HepG2 (cell line): Measurements from ENCODE around the gene HDAC10. TPM values are rescaled to one million over a fixed set of nuclear protein-coding genes. Genes with fewer than 3 reads are reported as not detected.

ENCODE experiments used
- CREM ChIP-seq, 2 experiments: sonication (generic) in 1 of 2; formaldehyde crosslinking in 1 of 2; IDR thresholded peaks; 2 replicates each; pipeline versions ENCODE4 v1.4.0 to v1.6.1; 2016 to 2020; ENCODE audit warnings: antibody characterized with exemption in 1 of 2, mild to moderate bottlenecking in 1 of 2, missing genetic modification reagents in 1 of 2
- EHMT2 ChIP-seq: fragments of 200-600 bp; sonication (generic); IDR thresholded peaks from 2 replicates; pipeline ENCODE4 v1.7.0; 2017; ENCODE audit warnings: antibody characterized with exemption, low read depth, low read length, borderline replicate concordance
- ISL2 ChIP-seq: sonication (generic); formaldehyde crosslinking; IDR thresholded peaks from 2 replicates; pipeline ENCODE4 v1.5.0; 2020; ENCODE audit warnings: missing genetic modification reagents
- NPAS2 ChIP-seq: sonication (generic); formaldehyde crosslinking; IDR thresholded peaks from 2 replicates; pipeline ENCODE4 v1.8.0; 2022; ENCODE audit warnings: mild to moderate bottlenecking, missing genetic modification reagents, borderline replicate concordance
- REL ChIP-seq: sonication (generic); formaldehyde crosslinking; conservative IDR thresholded peaks from 2 replicates; pipeline ENCODE4 v1.8.0; 2022; ENCODE audit warnings: mild to moderate bottlenecking, missing genetic modification reagents, moderate library complexity
- SP140L ChIP-seq: sonication (generic); formaldehyde crosslinking; IDR thresholded peaks from 2 replicates; pipeline ENCODE4 v1.4.0; 2020; ENCODE audit warnings: missing genetic modification reagents, borderline replicate concordance
- ZFP36L1 ChIP-seq: sonication (generic); formaldehyde crosslinking; IDR thresholded peaks from 2 replicates; pipeline ENCODE4 v1.8.0; 2022; ENCODE audit warnings: mild to moderate bottlenecking, missing genetic modification reagents, moderate library complexity
- ZNF136 ChIP-seq: sonication (generic); formaldehyde crosslinking; IDR thresholded peaks from 2 replicates; pipeline ENCODE4 v1.8.1; 2022; ENCODE audit warnings: low read depth, mild to moderate bottlenecking, moderate library complexity, missing genetic modification reagents
- ZNF160 ChIP-seq: sonication (generic); formaldehyde crosslinking; IDR thresholded peaks from 2 replicates; pipeline ENCODE4 v1.8.0; 2022; ENCODE audit warnings: mild to moderate bottlenecking, inconsistent platforms, missing genetic modification reagents
- ZNF264 ChIP-seq: sonication (generic); formaldehyde crosslinking; IDR thresholded peaks from 2 replicates; pipeline ENCODE4 v1.4.0; 2020; ENCODE audit warnings: missing genetic modification reagents
- ZNF33A ChIP-seq: sonication (generic); formaldehyde crosslinking; IDR thresholded peaks from 2 replicates; pipeline ENCODE4 v1.5.1; 2020; ENCODE audit warnings: missing genetic modification reagents, mild to moderate bottlenecking, moderate library complexity, borderline replicate concordance
- ZNF878 ChIP-seq: sonication (generic); formaldehyde crosslinking; IDR thresholded peaks from 2 replicates; pipeline ENCODE4 v1.8.1; 2023; ENCODE audit warnings: mild to moderate bottlenecking, missing genetic modification reagents, moderate library complexity
- ZNF883 ChIP-seq: sonication (generic); formaldehyde crosslinking; IDR thresholded peaks from 2 replicates; pipeline ENCODE4 v1.5.1; 2020; ENCODE audit warnings: mild to moderate bottlenecking, missing genetic modification reagents; ENCODE audit errors: not compliant biosample characterization
- polyA plus RNA-seq, 8 experiments: library from polyadenylated mRNA; depleted of rRNA in 3 of 8; stranded (reverse) in 7 of 8; unstranded in 1 of 8; fragments of >200 nt; fragmentation: Illumina TruSeq in 4 of 8; extraction: Trizol in 4 of 8; gene quantifications; 2 replicates each; pipeline versions ENCODE4 v1.2.1 to v1.2.3, GENCODE V29; 2011 to 2016; ENCODE audit warnings: low read depth in 4 of 8, missing spikeins in 1 of 8, mixed read lengths in 1 of 8; ENCODE audit not compliant: insufficient read depth in 1 of 8
- total RNA-seq, 5 experiments: library from RNA; depleted of rRNA; stranded (reverse); fragments of >200 nt; fragmentation: Illumina TruSeq; extraction: Trizol; gene quantifications; 2 replicates each; pipeline ENCODE4 v1.2.3, GENCODE V29; 2016; ENCODE audit warnings: low read depth in 1 of 5
- TF ChIP-seq, protein P1 (sequence below): sonication (generic); formaldehyde crosslinking; IDR thresholded peaks from 2 replicates; pipeline ENCODE4 v1.4.0; 2020; ENCODE audit warnings: missing genetic modification reagents
- TF ChIP-seq, protein P2 (sequence below): sonication (generic); formaldehyde crosslinking; IDR thresholded peaks from 2 replicates; pipeline ENCODE4 v1.4.0; 2020; ENCODE audit warnings: low read depth, mild to moderate bottlenecking, missing genetic modification reagents
- TF ChIP-seq, protein P3 (sequence below): sonication (generic); formaldehyde crosslinking; IDR thresholded peaks from 2 replicates; pipeline ENCODE4 v1.5.0; 2020; ENCODE audit warnings: mild to moderate bottlenecking, missing genetic modification reagents, borderline replicate concordance
- TF ChIP-seq, protein P4 (sequence below): sonication (generic); formaldehyde crosslinking; IDR thresholded peaks from 2 replicates; pipeline ENCODE4 v1.4.0; 2020; ENCODE audit warnings: mild to moderate bottlenecking, missing genetic modification reagents

Gene HDAC10
- total and polyA plus RNA-seq, 2 of the 13 experiments (the other 11 are each of a cell fraction or from before 2014, with no cell fraction given): 13.9 to 14.9 TPM

DNA sequence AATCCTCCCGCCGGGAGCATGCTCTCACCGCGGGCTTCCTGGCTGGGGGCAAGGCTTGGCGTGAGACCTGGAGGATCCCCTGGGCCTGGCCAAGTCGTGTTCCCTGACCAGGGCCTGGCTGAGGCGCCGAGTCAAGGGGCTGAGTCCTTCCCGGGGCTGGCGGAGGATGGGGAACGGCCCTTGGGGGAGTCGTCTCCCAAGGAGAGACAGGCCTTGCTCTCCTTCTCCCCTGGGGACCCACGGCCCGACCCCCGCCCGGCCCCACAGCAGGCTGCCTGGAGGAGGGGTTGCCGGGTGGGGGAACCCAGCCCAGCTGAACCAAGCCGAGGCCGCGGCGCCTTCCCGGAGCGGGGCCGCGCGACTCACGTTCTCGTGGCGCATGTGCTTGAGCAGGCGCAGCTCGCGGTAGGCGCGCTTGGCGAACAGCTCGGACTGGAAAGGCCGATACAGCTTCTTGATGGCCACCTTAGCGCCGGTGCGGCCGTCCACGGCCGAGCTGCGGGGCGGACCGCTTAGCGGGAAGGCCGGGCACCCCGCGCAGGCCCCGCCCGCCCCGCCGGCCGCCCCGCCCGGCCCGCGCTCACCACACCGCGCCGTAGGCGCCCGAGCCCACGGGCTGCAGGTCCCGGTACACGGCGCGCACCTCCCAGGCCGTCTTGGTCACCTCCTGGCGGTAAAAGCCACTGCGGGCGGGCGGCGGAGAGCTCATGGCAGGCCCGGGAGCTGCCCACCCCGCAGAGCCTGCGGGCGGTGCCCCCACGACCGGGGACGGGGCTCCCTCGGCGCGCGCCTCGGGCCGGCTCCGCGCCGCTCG is 9.9 kb upstream of the HDAC10 start (continued):
- TF ChIP-seq ZNF33A: no peak
- TF ChIP-seq, protein P1, sequence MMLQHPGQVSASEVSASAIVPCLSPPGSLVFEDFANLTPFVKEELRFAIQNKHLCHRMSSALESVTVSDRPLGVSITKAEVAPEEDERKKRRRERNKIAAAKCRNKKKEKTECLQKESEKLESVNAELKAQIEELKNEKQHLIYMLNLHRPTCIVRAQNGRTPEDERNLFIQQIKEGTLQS (CRISPR knock-in tag): no peak
- TF ChIP-seq SP140L (CRISPR knock-in tag): no peak
- no peak for TF ChIP-seq EHMT2
- TF ChIP-seq NPAS2 (CRISPR knock-in tag): no peak
- TF ChIP-seq ISL2 (CRISPR knock-in tag): no peak
- TF ChIP-seq, protein P2, sequence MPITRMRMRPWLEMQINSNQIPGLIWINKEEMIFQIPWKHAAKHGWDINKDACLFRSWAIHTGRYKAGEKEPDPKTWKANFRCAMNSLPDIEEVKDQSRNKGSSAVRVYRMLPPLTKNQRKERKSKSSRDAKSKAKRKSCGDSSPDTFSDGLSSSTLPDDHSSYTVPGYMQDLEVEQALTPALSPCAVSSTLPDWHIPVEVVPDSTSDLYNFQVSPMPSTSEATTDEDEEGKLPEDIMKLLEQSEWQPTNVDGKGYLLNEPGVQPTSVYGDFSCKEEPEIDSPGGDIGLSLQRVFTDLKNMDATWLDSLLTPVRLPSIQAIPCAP: no peak
- TF ChIP-seq, protein P3, sequence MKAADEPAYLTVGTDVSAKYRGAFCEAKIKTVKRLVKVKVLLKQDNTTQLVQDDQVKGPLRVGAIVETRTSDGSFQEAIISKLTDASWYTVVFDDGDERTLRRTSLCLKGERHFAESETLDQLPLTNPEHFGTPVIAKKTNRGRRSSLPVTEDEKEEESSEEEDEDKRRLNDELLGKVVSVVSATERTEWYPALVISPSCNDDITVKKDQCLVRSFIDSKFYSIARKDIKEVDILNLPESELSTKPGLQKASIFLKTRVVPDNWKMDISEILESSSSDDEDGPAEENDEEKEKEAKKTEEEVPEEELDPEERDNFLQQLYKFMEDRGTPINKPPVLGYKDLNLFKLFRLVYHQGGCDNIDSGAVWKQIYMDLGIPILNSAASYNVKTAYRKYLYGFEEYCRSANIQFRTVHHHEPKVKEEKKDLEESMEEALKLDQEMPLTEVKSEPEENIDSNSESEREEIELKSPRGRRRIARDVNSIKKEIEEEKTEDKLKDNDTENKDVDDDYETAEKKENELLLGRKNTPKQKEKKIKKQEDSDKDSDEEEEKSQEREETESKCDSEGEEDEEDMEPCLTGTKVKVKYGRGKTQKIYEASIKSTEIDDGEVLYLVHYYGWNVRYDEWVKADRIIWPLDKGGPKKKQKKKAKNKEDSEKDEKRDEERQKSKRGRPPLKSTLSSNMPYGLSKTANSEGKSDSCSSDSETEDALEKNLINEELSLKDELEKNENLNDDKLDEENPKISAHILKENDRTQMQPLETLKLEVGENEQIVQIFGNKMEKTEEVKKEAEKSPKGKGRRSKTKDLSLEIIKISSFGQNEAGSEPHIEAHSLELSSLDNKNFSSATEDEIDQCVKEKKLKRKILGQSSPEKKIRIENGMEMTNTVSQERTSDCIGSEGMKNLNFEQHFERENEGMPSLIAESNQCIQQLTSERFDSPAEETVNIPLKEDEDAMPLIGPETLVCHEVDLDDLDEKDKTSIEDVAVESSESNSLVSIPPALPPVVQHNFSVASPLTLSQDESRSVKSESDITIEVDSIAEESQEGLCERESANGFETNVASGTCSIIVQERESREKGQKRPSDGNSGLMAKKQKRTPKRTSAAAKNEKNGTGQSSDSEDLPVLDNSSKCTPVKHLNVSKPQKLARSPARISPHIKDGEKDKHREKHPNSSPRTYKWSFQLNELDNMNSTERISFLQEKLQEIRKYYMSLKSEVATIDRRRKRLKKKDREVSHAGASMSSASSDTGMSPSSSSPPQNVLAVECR (CRISPR knock-in tag): peak; percentile 53
- TF ChIP-seq CREM (IDR thresholded peaks at IDR 0.05): no peak
- no peak for TF ChIP-seq CREM (CRISPR knock-in tag; IDR thresholded peaks at IDR 0.05)
- TF ChIP-seq ZNF878 (CRISPR knock-in tag): no peak
- no peak for TF ChIP-seq ZNF883 (CRISPR knock-in tag)
- TF ChIP-seq ZNF160 (CRISPR knock-in tag): no peak
- TF ChIP-seq, protein P4, sequence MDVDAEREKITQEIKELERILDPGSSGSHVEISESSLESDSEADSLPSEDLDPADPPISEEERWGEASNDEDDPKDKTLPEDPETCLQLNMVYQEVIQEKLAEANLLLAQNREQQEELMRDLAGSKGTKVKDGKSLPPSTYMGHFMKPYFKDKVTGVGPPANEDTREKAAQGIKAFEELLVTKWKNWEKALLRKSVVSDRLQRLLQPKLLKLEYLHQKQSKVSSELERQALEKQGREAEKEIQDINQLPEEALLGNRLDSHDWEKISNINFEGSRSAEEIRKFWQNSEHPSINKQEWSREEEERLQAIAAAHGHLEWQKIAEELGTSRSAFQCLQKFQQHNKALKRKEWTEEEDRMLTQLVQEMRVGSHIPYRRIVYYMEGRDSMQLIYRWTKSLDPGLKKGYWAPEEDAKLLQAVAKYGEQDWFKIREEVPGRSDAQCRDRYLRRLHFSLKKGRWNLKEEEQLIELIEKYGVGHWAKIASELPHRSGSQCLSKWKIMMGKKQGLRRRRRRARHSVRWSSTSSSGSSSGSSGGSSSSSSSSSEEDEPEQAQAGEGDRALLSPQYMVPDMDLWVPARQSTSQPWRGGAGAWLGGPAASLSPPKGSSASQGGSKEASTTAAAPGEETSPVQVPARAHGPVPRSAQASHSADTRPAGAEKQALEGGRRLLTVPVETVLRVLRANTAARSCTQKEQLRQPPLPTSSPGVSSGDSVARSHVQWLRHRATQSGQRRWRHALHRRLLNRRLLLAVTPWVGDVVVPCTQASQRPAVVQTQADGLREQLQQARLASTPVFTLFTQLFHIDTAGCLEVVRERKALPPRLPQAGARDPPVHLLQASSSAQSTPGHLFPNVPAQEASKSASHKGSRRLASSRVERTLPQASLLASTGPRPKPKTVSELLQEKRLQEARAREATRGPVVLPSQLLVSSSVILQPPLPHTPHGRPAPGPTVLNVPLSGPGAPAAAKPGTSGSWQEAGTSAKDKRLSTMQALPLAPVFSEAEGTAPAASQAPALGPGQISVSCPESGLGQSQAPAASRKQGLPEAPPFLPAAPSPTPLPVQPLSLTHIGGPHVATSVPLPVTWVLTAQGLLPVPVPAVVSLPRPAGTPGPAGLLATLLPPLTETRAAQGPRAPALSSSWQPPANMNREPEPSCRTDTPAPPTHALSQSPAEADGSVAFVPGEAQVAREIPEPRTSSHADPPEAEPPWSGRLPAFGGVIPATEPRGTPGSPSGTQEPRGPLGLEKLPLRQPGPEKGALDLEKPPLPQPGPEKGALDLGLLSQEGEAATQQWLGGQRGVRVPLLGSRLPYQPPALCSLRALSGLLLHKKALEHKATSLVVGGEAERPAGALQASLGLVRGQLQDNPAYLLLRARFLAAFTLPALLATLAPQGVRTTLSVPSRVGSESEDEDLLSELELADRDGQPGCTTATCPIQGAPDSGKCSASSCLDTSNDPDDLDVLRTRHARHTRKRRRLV (CRISPR knock-in tag): no peak
- no peak for TF ChIP-seq ZFP36L1 (CRISPR knock-in tag)
- TF ChIP-seq ZNF136 (CRISPR knock-in tag): no peak
- no peak for TF ChIP-seq ZNF264 (CRISPR knock-in tag)
- no peak for TF ChIP-seq REL (CRISPR knock-in tag)
